Activated naive CD8-positive, alpha-beta T cell treated with anti-CD3 and anti-CD28 coated beads, Interleukin-2, amount 50 U/mL, for 24 hours (primary cell): ENCODE measurements around the gene MTHFD1.

Experiments used
- ATAC-seq: fragments of 150-1000 bp; cut with Tn5 transposase; one replicate; pipeline ENCODE4 v1.10.0; 2021
- DNase-seq: peaks from one replicate; pipeline ENCODE4 v3.0.0; 2021
- H3K27ac Mint-ChIP-seq: one replicate; pipeline ENCODE4 v1.8.0; 2021; ENCODE audit warnings: mild to moderate bottlenecking, mixed read lengths
- H3K27me3 Mint-ChIP-seq: one replicate; pipeline ENCODE4 v1.8.0; 2021; ENCODE audit warnings: mixed read lengths
- H3K36me3 Mint-ChIP-seq: one replicate; pipeline ENCODE4 v1.8.0; 2021; ENCODE audit warnings: low read depth, mixed read lengths
- H3K4me1 Mint-ChIP-seq: one replicate; pipeline ENCODE4 v1.8.0; 2021; ENCODE audit warnings: mixed read lengths
- H3K4me3 Mint-ChIP-seq: one replicate; pipeline ENCODE4 v1.8.0; 2021; ENCODE audit warnings: mild to moderate bottlenecking, moderate library complexity, mixed read lengths
- H3K9me3 Mint-ChIP-seq: one replicate; pipeline ENCODE4 v1.8.0; 2021; ENCODE audit warnings: mixed read lengths

Gene MTHFD1

DNA sequence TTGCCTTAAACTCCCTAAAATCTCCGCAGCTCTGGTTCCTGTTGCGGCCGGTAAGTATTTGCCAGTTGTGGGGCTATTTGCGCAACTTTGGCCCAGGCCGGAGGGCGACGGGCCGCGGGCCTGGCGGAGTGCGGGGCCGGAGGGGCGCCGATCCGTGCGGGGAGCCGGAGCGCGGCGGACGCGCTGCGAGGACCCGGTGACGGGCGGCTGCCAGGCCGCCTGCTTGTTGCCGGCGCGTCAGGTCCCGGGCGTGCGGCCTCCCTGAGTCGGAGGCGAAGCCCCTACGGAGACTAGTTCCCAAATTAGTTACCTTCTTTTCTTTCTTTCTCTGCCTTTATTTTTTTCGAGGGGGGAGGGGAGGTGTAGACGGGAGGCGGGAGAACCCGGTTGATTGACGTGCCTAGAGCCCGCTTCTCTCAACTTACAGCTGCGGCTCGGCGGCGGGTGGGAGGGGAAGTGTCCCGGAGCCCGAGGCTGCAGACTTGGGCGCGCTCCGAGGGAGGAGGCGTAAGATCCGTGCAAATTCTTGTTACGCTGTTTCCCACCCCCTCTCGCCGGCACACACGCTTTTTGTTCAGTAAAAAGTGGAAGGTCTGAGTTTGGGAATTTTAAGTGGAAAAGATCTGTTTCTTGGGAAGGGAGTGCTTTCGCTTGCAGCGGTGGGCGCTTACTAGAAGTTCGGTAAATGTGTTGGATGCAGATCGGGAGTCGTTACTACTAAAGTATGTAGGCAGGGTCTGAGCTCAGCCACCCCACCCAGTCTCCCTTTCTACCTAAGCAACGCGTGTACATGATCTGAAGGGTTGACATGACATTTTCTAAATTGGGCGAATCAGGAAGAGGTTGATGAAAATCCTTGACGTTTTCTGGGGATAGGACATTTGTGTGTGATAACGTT, 117.0 kb downstream of the MTHFD1 start:
- H3K36me3 Mint-ChIP-seq = peaks cover 29% of the 10 kb centered on the region
- peak overlapping the region; percentile 93 for H3K4me3 Mint-ChIP-seq
- H3K27me3 Mint-ChIP-seq = no peaks in the 10 kb centered on the region
- DNase-seq (peak; percentile 85), ATAC-seq (peak; percentile 36)
- H3K9me3 Mint-ChIP-seq = no peaks in the 10 kb centered on the region
- H3K27ac Mint-ChIP-seq = peak overlapping the region; percentile 99
- peaks cover 69% of the 10 kb centered on the region for H3K4me1 Mint-ChIP-seq

- H3K9me3 Mint-ChIP-seq = no peaks in the 10 kb centered on the region
- no peaks in the 10 kb centered on the region for H3K27me3 Mint-ChIP-seq
- ATAC-seq = no peak
- H3K4me3 Mint-ChIP-seq = peak overlapping the region; percentile 93
- H3K4me1 Mint-ChIP-seq = peaks cover 69% of the 10 kb centered on the region
- peak overlapping the region; percentile 97 for H3K27ac Mint-ChIP-seq
- no peak for DNase-seq
- H3K36me3 Mint-ChIP-seq = peaks cover 28% of the 10 kb centered on the region
Measured at GRCh38 chr14:64506721-64507120, 118.6 kb downstream of the MTHFD1 start.

- H3K4me3 Mint-ChIP-seq = peak overlapping the region; percentile 93
- H3K9me3 Mint-ChIP-seq = no peaks in the 10 kb centered on the region
- DNase-seq (peak; percentile 30), ATAC-seq (no peak)
- peaks cover 66% of the 10 kb centered on the region for H3K4me1 Mint-ChIP-seq
- no peaks in the 10 kb centered on the region for H3K27me3 Mint-ChIP-seq
- H3K27ac Mint-ChIP-seq = peak overlapping the region; percentile 97
- H3K36me3 Mint-ChIP-seq = peaks cover 26% of the 10 kb centered on the region
Measured at GRCh38 chr14:64507376-64508156, 119.4 kb downstream of the MTHFD1 start.

GRCh38 chr14:64508215-64508776, 120.1 kb downstream of the MTHFD1 start:
- Mint-ChIP-seq H3K36me3 (peaks cover 22% of the 10 kb centered on the region), H3K27me3 (no peaks in the 10 kb centered on the region), H3K4me1 (peaks cover 71% of the 10 kb centered on the region), H3K9me3 (no peaks in the 10 kb centered on the region), H3K4me3 (peak overlapping the region; percentile 93), H3K27ac (peak overlapping the region; percentile 97)
- no peak for ATAC-seq
- no peak for DNase-seq

- DNase-seq (no peak), ATAC-seq (no peak)
- Mint-ChIP-seq H3K27me3 (no peaks in the 10 kb centered on the region), H3K36me3 (peaks cover 25% of the 10 kb centered on the region), H3K4me1 (peaks cover 75% of the 10 kb centered on the region), H3K9me3 (no peaks in the 10 kb centered on the region), H3K4me3 (peak overlapping the region; percentile 41), H3K27ac (peak overlapping the region; percentile 97)
Measured at GRCh38 chr14:64509036-64509435, 120.9 kb downstream of the MTHFD1 start.
